Measurements from ENCODE around the gene ERCC6. TPM values are rescaled to one million over a fixed set of nuclear protein-coding genes. Genes with fewer than 3 reads are reported as not detected.

The ERCC6 gene
- total RNA-seq, 4 donors from 2014 or later = 27.9 to 50.2 (median 32.5) TPM

DNA sequence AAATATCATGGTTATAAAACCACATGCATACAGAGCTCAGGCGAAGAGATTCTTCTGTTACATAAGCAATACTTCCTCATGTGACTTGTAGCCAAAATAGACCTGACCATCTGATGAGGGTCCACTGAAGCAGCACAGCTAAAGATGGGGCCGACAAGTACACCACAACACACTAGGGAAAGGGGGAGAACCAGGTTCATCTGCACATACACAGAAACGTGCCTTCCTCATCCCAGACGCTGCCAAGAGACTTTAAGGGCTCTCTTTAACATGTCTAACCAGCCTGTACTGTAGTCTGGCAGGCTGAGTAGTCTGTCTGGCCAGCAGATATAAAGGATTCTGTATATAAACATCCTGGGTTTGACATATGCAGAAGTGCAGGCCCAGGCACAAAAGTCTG, 30.3 kb downstream of the ERCC6 start:
- 45 to 48% methylated on average over 4 of the region's 4 CpGs for WGBS, 2 donors

GRCh38 chr10:49508249-49508648, 30.7 kb downstream of the ERCC6 start:
- Histone ChIP-seq H3K27me3 (no peaks in the 10 kb centered on the region), H3K36me3 (no peaks in the 10 kb centered on the region), H3K27ac (no peak overlapping the region), H3K4me3 (replicated peaks in 1 of 3) (no peak overlapping the region), H3K9me3 (no peaks in the 10 kb centered on the region), H3K4me1 (peaks cover 4% of the 10 kb centered on the region in 2 donors)
- 71 to 73% methylated on average over 4 of the region's 4 CpGs for WGBS, 2 donors
- intact Hi-C loops (cut with DNase I) = loop anchor here (5.0 kb wide), 1 partner anchor 101 kb away; no protein-coding TSS in a partner anchor
- DNase-seq = no peak
- TF ChIP-seq POLR2A (IDR thresholded peaks at IDR 0.05) (no peak), CTCF (IDR thresholded peaks at IDR 0.05) (no peak)

More for the DNA sequence above, 30.3 kb downstream of the ERCC6 start:
- Histone ChIP-seq H3K36me3 (no peaks in the 10 kb centered on the region), H3K4me3 (replicated peaks in 1 of 3) (no peak overlapping the region), H3K4me1 (peaks cover 4 to 6% of the 10 kb centered on the region in 2 donors), H3K27ac (no peak overlapping the region), H3K27me3 (no peaks in the 10 kb centered on the region), H3K9me3 (no peaks in the 10 kb centered on the region)
- TF ChIP-seq CTCF (IDR thresholded peaks at IDR 0.05) = no peak
- DNase-seq = no peak
- intact Hi-C loops (cut with DNase I) = loop anchor here (5.0 kb wide), 1 partner anchor 101 kb away; no protein-coding TSS in a partner anchor

DNA sequence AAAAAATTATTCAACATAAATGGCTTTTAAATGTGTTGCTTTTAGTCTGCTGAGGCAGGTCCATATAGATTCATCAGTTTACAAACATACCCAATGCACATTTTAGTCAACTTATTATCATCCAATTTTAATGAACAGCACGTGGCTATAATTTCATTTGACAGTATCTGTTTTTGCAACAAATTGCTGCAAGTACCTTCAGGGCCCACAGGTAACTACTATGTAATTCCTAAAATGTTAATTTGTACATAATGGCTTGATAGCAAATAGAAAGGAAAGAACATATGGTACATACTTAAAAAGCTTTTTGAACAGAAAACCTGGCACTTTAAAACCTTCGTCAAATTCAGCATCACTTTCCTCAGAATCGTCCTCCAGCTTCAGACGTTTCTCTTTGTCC, 33.3 kb downstream of the ERCC6 start:
- no peaks in the 10 kb centered on the region for H3K9me3 ChIP-seq
- peaks cover 0 to 4% of the 10 kb centered on the region in 2 donors for H3K4me1 ChIP-seq
- H3K36me3 ChIP-seq = no peaks in the 10 kb centered on the region
- intact Hi-C loops (cut with DNase I) = loop anchor here (5.0 kb wide), 1 partner anchor 98 kb away; no protein-coding TSS in a partner anchor
- no peak overlapping the region for H3K27ac ChIP-seq
- DNase-seq = no peak
- no peaks in the 10 kb centered on the region for H3K27me3 ChIP-seq
- no peak for TF ChIP-seq POLR2A (IDR thresholded peaks at IDR 0.05)
- no peak for TF ChIP-seq CTCF (IDR thresholded peaks at IDR 0.05)
- 88 to 91% methylated on average over 4 of the region's 4 CpGs for WGBS, 2 donors
- no peak overlapping the region for H3K4me3 ChIP-seq (replicated peaks in 1 of 3)

DNA sequence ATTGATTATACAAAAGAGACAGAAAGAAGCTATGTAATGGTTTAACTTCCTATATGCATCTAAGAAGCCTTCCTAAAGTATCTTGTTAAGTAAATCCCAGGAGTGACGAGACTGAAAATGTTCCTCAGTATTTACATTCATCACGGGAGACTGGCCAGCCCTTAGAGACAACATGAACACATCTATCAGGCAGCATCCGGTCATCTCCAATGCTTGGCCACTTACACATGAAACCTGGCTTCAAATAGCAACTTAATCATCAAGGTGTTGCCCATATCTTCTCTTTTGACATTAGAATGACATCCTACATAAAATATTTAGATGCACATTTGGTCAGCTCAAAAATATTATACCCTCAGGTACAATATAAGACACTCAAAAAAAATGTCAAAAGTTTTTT, 33.8 kb downstream of the ERCC6 start:
- H3K4me3 ChIP-seq (replicated peaks in 1 of 3) = no peak overlapping the region
- no peaks in the 10 kb centered on the region for H3K27me3 ChIP-seq
- intact Hi-C loops (cut with DNase I) = loop anchor here (5.0 kb wide), 1 partner anchor 98 kb away; no protein-coding TSS in a partner anchor
- WGBS, 2 donors = 96% methylated on average over 3 of the region's 3 CpGs
- H3K36me3 ChIP-seq = peaks cover 0 to 4% of the 10 kb centered on the region in 2 donors
- no peak overlapping the region for H3K27ac ChIP-seq
- no peaks in the 10 kb centered on the region for H3K9me3 ChIP-seq
- no peak for DNase-seq
- peaks cover 0 to 4% of the 10 kb centered on the region in 2 donors for H3K4me1 ChIP-seq
- no peak for TF ChIP-seq CTCF (IDR thresholded peaks at IDR 0.05)
- TF ChIP-seq POLR2A (IDR thresholded peaks at IDR 0.05) = no peak

- Histone ChIP-seq H3K27me3 (no peaks in the 10 kb centered on the region), H3K4me1 (peaks cover 0 to 4% of the 10 kb centered on the region in 2 donors), H3K27ac (no peak overlapping the region), H3K36me3 (peaks cover 0 to 6% of the 10 kb centered on the region in 2 donors), H3K9me3 (no peaks in the 10 kb centered on the region), H3K4me3 (replicated peaks in 1 of 3) (no peak overlapping the region)
- DNase-seq = no peak
- intact Hi-C loops (cut with DNase I) = no loop called here
- 89 to 90% methylated on average over 1 of the region's 1 CpG for whole genome bisulfite sequencing, 2 donors
- no peak for TF ChIP-seq POLR2A (IDR thresholded peaks at IDR 0.05)
- TF ChIP-seq CTCF (IDR thresholded peaks at IDR 0.05) = no peak
Measured at GRCh38 chr10:49504528-49504927, 34.4 kb downstream of the ERCC6 start.
